K562 (cell line): ENCODE results near the gene STPG2. TPM values are rescaled to one million over a fixed set of nuclear protein-coding genes. Genes with fewer than 3 reads are reported as not detected.

Source experiments
- ATAC-seq: fragments of 200-7000 bp; cut with Tn5 transposase; 3 replicates; pipeline ENCODE4 v1.9.1; 2020; ENCODE audit warnings: moderate library complexity
- BruUV-seq: library from RNA; stranded (reverse); fragments of 400-500 nt; replicated peaks from 2 replicates; lab custom pipeline; 2021; lab: Mats Ljungman, UMichigan
- CTCF ChIA-PET: fragments of 300-600 bp; formaldehyde crosslinking; extraction: SDS; loops from one replicate; lab custom pipeline; 2021; ENCODE audit warnings: low intra/inter-chr PET ratio; lab: Yijun Ruan, JAX
- POLR2A ChIA-PET: fragments of 300-600, 350-650 bp; sonication (Branson Sonifier 250); formaldehyde crosslinking; extraction: SDS; loops from one replicate; lab custom pipeline; 2021; ENCODE audit warnings: antibody characterized with exemption, inconsistent platforms; lab: Yijun Ruan, JAX
- DNase-seq, 4 experiments: peaks; one replicate each; pipeline versions ENCODE4 v3.0.0 to v3.0.0-alpha.2; 2011 to 2018; ENCODE audit warnings: low spot score in 3 of 4, mixed read lengths in 3 of 4; ENCODE audit errors: extremely low read depth in 1 of 4
- FAIRE-seq: peaks from 2 replicates; lab custom pipeline; 2011; peaks lifted over from hg19 to GRCh38; lab: Jason Lieb, UNC
- H2AFZ ChIP-seq: 2 replicates; pipeline ENCODE4 v1.6.0; 2011; ENCODE audit warnings: low read depth, low read length, control low read depth, inconsistent platforms
- H3K27ac ChIP-seq: fragments of 200-600 bp; 3 replicates; pipeline ENCODE4 v1.8.0; 2011; ENCODE audit warnings: low read depth, mild to moderate bottlenecking, control low read depth, inconsistent platforms, low read length, moderate library complexity, mixed read lengths; ENCODE audit errors: extremely low read depth
- H3K27me3 ChIP-seq, 2 experiments: fragments of 300-600 bp in 1 of 2; 2 replicates in 1 of 2; 3 replicates in 1 of 2; pipeline versions ENCODE4 v1.6.0 to v1.8.0; 2011; ENCODE audit warnings: inconsistent platforms in 2 of 2, low read length in 2 of 2, mild to moderate bottlenecking in 1 of 2, mixed read lengths in 1 of 2, moderate library complexity in 1 of 2; ENCODE audit not compliant: control insufficient read depth in 2 of 2, insufficient read depth in 2 of 2
- H3K36me3 ChIP-seq: fragments of 300-600 bp; 3 replicates; pipeline ENCODE4 v1.8.0; 2011; ENCODE audit warnings: mild to moderate bottlenecking, low read length, inconsistent platforms; ENCODE audit not compliant: control insufficient read depth, insufficient read depth
- H3K4me1 ChIP-seq, 2 experiments: fragments of 200-600 bp in 1 of 2; replicated peaks in 1 of 2; 2 replicates in 1 of 2; 3 replicates in 1 of 2; pipeline versions ENCODE4 v1.5.1 to v1.8.0; 2011; ENCODE audit warnings: inconsistent platforms in 2 of 2, low read length in 2 of 2, mild to moderate bottlenecking in 1 of 2, mixed read lengths in 1 of 2, moderate library complexity in 1 of 2; ENCODE audit not compliant: control insufficient read depth in 2 of 2, insufficient read depth in 2 of 2
- H3K4me2 ChIP-seq: 2 replicates; pipeline ENCODE4 v1.6.1; 2011; ENCODE audit warnings: low read length, control low read depth, inconsistent platforms, mixed read lengths; ENCODE audit not compliant: insufficient read depth
- H3K4me3 ChIP-seq: fragments of 200-600 bp; sonication (generic), shearing (Covaris generic); 2 replicates; pipeline ENCODE4 v1.5.1; 2016; ENCODE audit warnings: control low read depth, inconsistent platforms
- H3K79me2 ChIP-seq: fragments of 200-600 bp; 3 replicates; pipeline ENCODE4 v1.8.0; 2011; ENCODE audit warnings: low read length, inconsistent platforms; ENCODE audit not compliant: control insufficient read depth, insufficient read depth
- H3K9ac ChIP-seq, 2 experiments: 2 replicates each; pipeline versions ENCODE4 v1.6.0 to v1.6.1; 2011; ENCODE audit warnings: low read depth in 2 of 2, low read length in 2 of 2, control low read depth in 1 of 2, inconsistent platforms in 1 of 2, mild to moderate bottlenecking in 1 of 2, mixed read lengths in 1 of 2; ENCODE audit not compliant: insufficient read depth in 1 of 2
- H3K9me1 ChIP-seq: one replicate; pipeline ENCODE4 v1.6.0; 2011; ENCODE audit warnings: inconsistent platforms, mild to moderate bottlenecking, low read length, moderate library complexity; ENCODE audit not compliant: control insufficient read depth, insufficient read depth
- H3K9me3 ChIP-seq: replicated peaks from 2 replicates; pipeline ENCODE4 v1.5.1; 2011; ENCODE audit warnings: low read depth, low read length, inconsistent platforms; ENCODE audit not compliant: control insufficient read depth, insufficient read depth
- H4K20me1 ChIP-seq: replicated peaks from 2 replicates; pipeline ENCODE4 v1.6.1; 2011; ENCODE audit warnings: low read length, inconsistent platforms, mixed read lengths; ENCODE audit not compliant: control insufficient read depth, insufficient read depth
- CBX5 ChIP-seq: IDR thresholded peaks from 2 replicates; pipeline ENCODE4 v1.6.1; 2014; ENCODE audit warnings: low read depth, borderline replicate concordance
- HCFC1 ChIP-seq: IDR thresholded peaks from 2 replicates; pipeline ENCODE4 v1.6.1; 2012; ENCODE audit warnings: low read depth, low read length, improper control_type of control experiment
- JUND ChIP-seq, 2 experiments: IDR thresholded peaks; 2 replicates in 1 of 2; 3 replicates in 1 of 2; pipeline ENCODE4 v1.6.1; 2011; ENCODE audit warnings: borderline replicate concordance in 2 of 2, low read depth in 2 of 2, low read length in 2 of 2, improper control_type of control experiment in 1 of 2, missing biosample characterization in 1 of 2, missing genetic modification characterization in 1 of 2, missing genetic modification reagents in 1 of 2
- MYNN ChIP-seq, 2 experiments: sonication (generic); formaldehyde crosslinking in 1 of 2; IDR thresholded peaks; 2 replicates each; pipeline versions ENCODE4 v1.5.0 to v1.6.1; 2016 to 2020; ENCODE audit warnings: antibody characterized with exemption in 1 of 2, missing genetic modification reagents in 1 of 2
- NCOA2 ChIP-seq, 2 experiments: fragments of 450-650 bp; IDR thresholded peaks; 2 replicates each; pipeline ENCODE4 v1.6.1; 2018; ENCODE audit warnings: mild to moderate bottlenecking in 2 of 2, moderate library complexity in 1 of 2; ENCODE audit not compliant: partially characterized antibody in 2 of 2
- NEUROD1 ChIP-seq: fragments of 150-350 bp; IDR thresholded peaks from 2 replicates; pipeline ENCODE4 v1.6.1; 2014; ENCODE audit warnings: borderline replicate concordance, low read length, low read depth; ENCODE audit not compliant: partially characterized antibody
- NONO ChIP-seq, 2 experiments: fragments of 200-400 bp in 1 of 2; fragments of 450-650 bp in 1 of 2; formaldehyde crosslinking in 1 of 2; IDR thresholded peaks; 2 replicates each; pipeline ENCODE4 v1.6.1; 2017; ENCODE audit warnings: low read depth in 2 of 2, mild to moderate bottlenecking in 2 of 2, moderate library complexity in 2 of 2, low read length in 1 of 2
- TAF15 ChIP-seq: fragments of 200-400 bp; formaldehyde crosslinking; IDR thresholded peaks from 2 replicates; pipeline ENCODE4 v1.6.1; 2017; ENCODE audit warnings: mild to moderate bottlenecking, low read depth, low read length, moderate library complexity
- TFAM ChIP-seq: fragments of 250-450 bp; sonication (Bioruptor Pico); conservative IDR thresholded peaks from 2 replicates; pipeline ENCODE4 v1.5.0; 2021; ENCODE audit warnings: mild to moderate bottlenecking, moderate library complexity
- WGBS: fragments of 100-300 bp; shearing (Covaris generic); methylation state at CpG from one replicate; pipeline ENCODE4 v1.1.6; 2016; ENCODE audit warnings: low coverage, mixed read lengths; ENCODE audit not compliant: insufficient coverage; ENCODE audit errors: missing lambda C conversion rate; 5-methylcytosine and 5-hydroxymethylcytosine counted together
- in situ Hi-C: fragments of 300-500 bp; cut with MboI; formaldehyde crosslinking; loops from 4 replicates; pipeline ENCODE4 v1.15.0; 2018; ENCODE audit warnings: inconsistent platforms, mixed read lengths
- intact Hi-C: fragments of 100-400 bp; cut with micrococcal nuclease; formaldehyde crosslinking; loops from 2 replicates; pipeline ENCODE4 v1.14.2; 2022
- polyA plus RNA-seq, 8 experiments: library from polyadenylated mRNA; depleted of rRNA in 4 of 8; stranded (reverse) in 5 of 8; unstranded in 3 of 8; fragments of >200 nt; fragmentation: Nextera tagmentation in 2 of 8; fragmentation: Illumina TruSeq in 1 of 8; extraction: Ambion mirVana in 2 of 8; extraction: Trizol in 1 of 8; gene quantifications; 2 replicates each; pipeline versions ENCODE4 v1.2.1 to v1.2.3, GENCODE V29; 2011 to 2014; ENCODE audit warnings: inconsistent platforms in 1 of 8, missing spikeins in 1 of 8
- total RNA-seq, 7 experiments: library from RNA; depleted of rRNA in 6 of 7; stranded (reverse); fragments of >200 nt in 6 of 7; fragmentation: Illumina TruSeq in 2 of 7; extraction: Trizol in 2 of 7; gene quantifications; 2 replicates each; pipeline versions ENCODE4 v1.2.1 to v1.2.3, GENCODE V29; 2011 to 2021; ENCODE audit warnings: low replicate concordance in 1 of 7
- TF ChIP-seq, protein P1 (sequence below), 2 experiments: fragments of 450-650 bp in 1 of 2; sonication (generic) in 1 of 2; formaldehyde crosslinking in 1 of 2; IDR thresholded peaks; 2 replicates each; pipeline versions ENCODE4 v1.7.1 to v1.9.0; 2016 to 2022; ENCODE audit warnings: inconsistent platforms in 1 of 2, mild to moderate bottlenecking in 1 of 2, missing genetic modification reagents in 1 of 2
- TF ChIP-seq, protein P2 (sequence below): fragments of 250-450 bp; sonication (Bioruptor Pico); IDR thresholded peaks from 2 replicates; pipeline ENCODE4 v1.4.0; 2020; ENCODE audit warnings: mild to moderate bottlenecking, moderate library complexity

STPG2 gene
- total and polyA plus RNA-seq, 9 of the 15 experiments (the other 6 are each of a cell fraction or from before 2014, with no cell fraction given) = not detected

DNA sequence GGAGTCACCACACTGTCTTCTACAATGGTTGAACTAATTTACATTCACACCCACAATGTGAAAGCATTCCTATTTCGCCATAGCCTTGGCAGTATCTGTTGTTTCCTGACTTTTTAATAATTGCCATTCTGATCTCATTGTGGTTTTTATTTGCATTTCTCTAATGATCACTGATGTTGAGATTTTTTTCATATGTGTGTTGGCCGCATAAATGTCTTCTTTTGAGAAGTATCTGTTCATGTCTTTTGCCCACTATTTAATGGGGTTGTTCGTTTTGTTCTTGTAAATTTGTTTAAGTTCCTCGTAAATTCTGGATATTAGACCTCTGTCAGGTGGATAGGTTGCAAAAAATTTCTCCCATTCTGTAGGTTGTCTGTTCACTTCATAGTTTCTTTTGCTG, 519.1 kb downstream of the STPG2 start:
- intact Hi-C loops = no loop called here
- TF ChIP-seq MYNN (IDR thresholded peaks at IDR 0.05) = no peak
- no peak for TF ChIP-seq MYNN (CRISPR knock-in tag; IDR thresholded peaks at IDR 0.05)
- TF ChIP-seq NONO (IDR thresholded peaks at IDR 0.05; ENCODE audit: low read depth in 2 of 2, low read length in 1 of 2) = no peak
- no peak for TF ChIP-seq NCOA2 (IDR thresholded peaks at IDR 0.05; ENCODE audit: partially characterized antibody in 2 of 2)
- TF ChIP-seq TAF15 = no peak
- TF ChIP-seq HCFC1 = no peak
- TF ChIP-seq, protein P1, sequence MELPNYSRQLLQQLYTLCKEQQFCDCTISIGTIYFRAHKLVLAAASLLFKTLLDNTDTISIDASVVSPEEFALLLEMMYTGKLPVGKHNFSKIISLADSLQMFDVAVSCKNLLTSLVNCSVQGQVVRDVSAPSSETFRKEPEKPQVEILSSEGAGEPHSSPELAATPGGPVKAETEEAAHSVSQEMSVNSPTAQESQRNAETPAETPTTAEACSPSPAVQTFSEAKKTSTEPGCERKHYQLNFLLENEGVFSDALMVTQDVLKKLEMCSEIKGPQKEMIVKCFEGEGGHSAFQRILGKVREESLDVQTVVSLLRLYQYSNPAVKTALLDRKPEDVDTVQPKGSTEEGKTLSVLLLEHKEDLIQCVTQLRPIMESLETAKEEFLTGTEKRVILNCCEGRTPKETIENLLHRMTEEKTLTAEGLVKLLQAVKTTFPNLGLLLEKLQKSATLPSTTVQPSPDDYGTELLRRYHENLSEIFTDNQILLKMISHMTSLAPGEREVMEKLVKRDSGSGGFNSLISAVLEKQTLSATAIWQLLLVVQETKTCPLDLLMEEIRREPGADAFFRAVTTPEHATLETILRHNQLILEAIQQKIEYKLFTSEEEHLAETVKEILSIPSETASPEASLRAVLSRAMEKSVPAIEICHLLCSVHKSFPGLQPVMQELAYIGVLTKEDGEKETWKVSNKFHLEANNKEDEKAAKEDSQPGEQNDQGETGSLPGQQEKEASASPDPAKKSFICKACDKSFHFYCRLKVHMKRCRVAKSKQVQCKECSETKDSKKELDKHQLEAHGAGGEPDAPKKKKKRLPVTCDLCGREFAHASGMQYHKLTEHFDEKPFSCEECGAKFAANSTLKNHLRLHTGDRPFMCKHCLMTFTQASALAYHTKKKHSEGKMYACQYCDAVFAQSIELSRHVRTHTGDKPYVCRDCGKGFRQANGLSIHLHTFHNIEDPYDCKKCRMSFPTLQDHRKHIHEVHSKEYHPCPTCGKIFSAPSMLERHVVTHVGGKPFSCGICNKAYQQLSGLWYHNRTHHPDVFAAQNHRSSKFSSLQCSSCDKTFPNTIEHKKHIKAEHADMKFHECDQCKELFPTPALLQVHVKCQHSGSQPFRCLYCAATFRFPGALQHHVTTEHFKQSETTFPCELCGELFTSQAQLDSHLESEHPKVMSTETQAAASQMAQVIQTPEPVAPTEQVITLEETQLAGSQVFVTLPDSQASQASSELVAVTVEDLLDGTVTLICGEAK (IDR thresholded peaks at IDR 0.05) = no peak
- TF ChIP-seq, protein P1 (CRISPR knock-in tag; IDR thresholded peaks at IDR 0.05) = no peak
- TF ChIP-seq, protein P2, sequence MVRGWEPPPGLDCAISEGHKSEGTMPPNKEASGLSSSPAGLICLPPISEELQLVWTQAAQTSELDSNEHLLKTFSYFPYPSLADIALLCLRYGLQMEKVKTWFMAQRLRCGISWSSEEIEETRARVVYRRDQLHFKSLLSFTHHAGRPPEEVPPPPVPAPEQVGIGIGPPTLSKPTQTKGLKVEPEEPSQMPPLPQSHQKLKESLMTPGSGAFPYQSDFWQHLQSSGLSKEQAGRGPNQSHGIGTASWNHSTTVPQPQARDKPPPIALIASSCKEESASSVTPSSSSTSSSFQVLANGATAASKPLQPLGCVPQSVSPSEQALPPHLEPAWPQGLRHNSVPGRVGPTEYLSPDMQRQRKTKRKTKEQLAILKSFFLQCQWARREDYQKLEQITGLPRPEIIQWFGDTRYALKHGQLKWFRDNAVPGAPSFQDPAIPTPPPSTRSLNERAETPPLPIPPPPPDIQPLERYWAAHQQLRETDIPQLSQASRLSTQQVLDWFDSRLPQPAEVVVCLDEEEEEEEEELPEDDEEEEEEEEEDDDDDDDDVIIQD (CRISPR knock-in tag) = no peak
- TF ChIP-seq NEUROD1 = no peak
- TF ChIP-seq CBX5 = no peak
- no peak for TF ChIP-seq TFAM (CRISPR knock-in tag)
- TF ChIP-seq JUND (IDR thresholded peaks at IDR 0.05; ENCODE audit: borderline replicate concordance, low read depth, low read length) = no peak
- no peak for TF ChIP-seq JUND (tag; IDR thresholded peaks at IDR 0.05; ENCODE audit: borderline replicate concordance, low read depth, low read length)

More for the DNA sequence above, 519.1 kb downstream of the STPG2 start:
- no peaks in the 10 kb centered on the region for H3K9me3 ChIP-seq
- POLR2A ChIA-PET = no interaction called here
- no peak for DNase-seq
- no peak for FAIRE-seq
- no peak overlapping the region for H3K4me2 ChIP-seq
- no peaks in the 10 kb centered on the region for H3K9me1 ChIP-seq
- H3K36me3 ChIP-seq = no peaks in the 10 kb centered on the region
- CTCF ChIA-PET = no interaction called here
- 0% methylated on average over 4 of the region's 4 CpGs for WGBS
- in situ Hi-C loops = no loop called here
- H2AFZ ChIP-seq = no peak overlapping the region
- H3K79me2 ChIP-seq = no peaks in the 10 kb centered on the region
- no peak overlapping the region for H3K9ac ChIP-seq
- ATAC-seq = no peak
- no peaks in the 10 kb centered on the region for H3K27me3 ChIP-seq
- no peak overlapping the region for H3K27ac ChIP-seq
- H4K20me1 ChIP-seq = no peaks in the 10 kb centered on the region
- no TSS peak for BruUV-seq
- H3K4me3 ChIP-seq = no peak overlapping the region
- H3K4me1 ChIP-seq = no peaks in the 10 kb centered on the region
